ENCODE measurements around the gene GMNN. TPM values are rescaled to one million over a fixed set of nuclear protein-coding genes. Genes with fewer than 3 reads are reported as not detected.
"Not testable (repeated sequence)": the region's sequence is repeated elsewhere in the genome, so short reads cannot be mapped to it uniquely, and the experiment has no call there.

Gene GMNN
- total RNA-seq, 1 experiment from 2014 or later, result 53.1 TPM

DNA sequence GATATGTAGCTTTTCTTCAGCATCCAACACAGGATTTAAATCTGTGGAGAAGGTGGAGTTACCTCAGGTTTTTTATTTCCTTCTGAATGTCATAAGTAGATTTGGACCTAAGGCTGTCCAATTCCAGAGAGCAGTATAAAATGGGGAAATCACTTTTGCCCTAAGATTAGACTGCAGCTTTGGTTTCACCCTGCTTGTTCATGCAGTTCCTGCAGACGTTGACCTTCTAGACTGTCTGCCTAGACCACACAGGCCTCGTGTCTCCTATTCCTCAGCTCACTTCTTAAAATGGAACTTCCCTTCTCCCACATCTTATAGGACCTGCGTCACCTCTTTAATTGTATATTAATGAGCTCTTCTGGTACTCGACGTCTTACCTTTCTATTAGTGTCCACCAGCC is 29.8 kb upstream of the GMNN start:
- Histone ChIP-seq H3K4me3 (ENCODE audit: low read depth in 2 of 2, low read length in 2 of 2) (no peak overlapping the region), H3K9me3 (ENCODE audit: control insufficient read depth, insufficient read depth, low read depth, low read length) (no peaks in the 10 kb centered on the region), H3K4me1 (ENCODE audit: control insufficient read depth, insufficient read depth, low read length) (no peaks in the 10 kb centered on the region), H3K27me3 (ENCODE audit: control insufficient read depth, insufficient read depth, low read length) (no peaks in the 10 kb centered on the region), H3K27ac (ENCODE audit: low read length) (no peak overlapping the region), H3K36me3 (ENCODE audit: control insufficient read depth, insufficient read depth, low read length) (no peaks in the 10 kb centered on the region)
- intact Hi-C loops (cut with micrococcal nuclease; ENCODE audit: unreplicated experiment), result no loop called here
- in situ Hi-C loops (cut with HindIII; ENCODE audit: low pct_unique_long_range_greater_than_20kb, low sequenced_read_pairs), result no loop called here
- DNase-seq (ENCODE audit: low read depth, low spot score) (no peak), ATAC-seq (no peak)
- ChIA-PET POLR2A (interaction anchor here (0.6 kb wide), 1 partner anchor 193 kb away, joined by 5 read pairs; no protein-coding TSS in a partner anchor), CTCF (no interaction called here)
- no TSS peak for BruUV-seq (replicated peaks)
- TF ChIP-seq REST (IDR thresholded peaks at IDR 0.05; ENCODE audit: insufficient read depth in 1 of 2, low read depth in 2 of 2, low read length in 1 of 2) (no peak), TCF7L2 (IDR thresholded peaks at IDR 0.05; ENCODE audit: low read depth, low read length) (no peak), SIN3A (IDR thresholded peaks at IDR 0.05; ENCODE audit: borderline replicate concordance, insufficient read depth, low read depth, low read length) (no peak), POLR2AphosphoS5 (IDR thresholded peaks at IDR 0.05; ENCODE audit: low read depth, low read length) (no peak), CTCF (IDR thresholded peaks at IDR 0.05) (no peak)

- H3K4me3 ChIP-seq (ENCODE audit: low read depth in 2 of 2, low read length in 2 of 2), result no peak overlapping the region
- no peaks in the 10 kb centered on the region for H3K27me3 ChIP-seq (ENCODE audit: control insufficient read depth, insufficient read depth, low read length)
- ChIA-PET CTCF (interaction anchor here (0.6 kb wide), 1 partner anchor 103 kb away, joined by 3 read pairs; the partner anchor contains the start of gene KIAA0319), POLR2A (no interaction called here)
- BruUV-seq (replicated peaks), result no TSS peak
- H3K27ac ChIP-seq (ENCODE audit: low read length), result no peak overlapping the region
- in situ Hi-C loops (cut with HindIII; ENCODE audit: low pct_unique_long_range_greater_than_20kb, low sequenced_read_pairs), result no loop called here
- intact Hi-C loops (cut with micrococcal nuclease; ENCODE audit: unreplicated experiment), result no loop called here
- H3K36me3 ChIP-seq (ENCODE audit: control insufficient read depth, insufficient read depth, low read length), result no peaks in the 10 kb centered on the region
- no peaks in the 10 kb centered on the region for H3K9me3 ChIP-seq (ENCODE audit: control insufficient read depth, insufficient read depth, low read depth, low read length)
- ATAC-seq (no peak), DNase-seq (ENCODE audit: low read depth, low spot score) (no peak)
- TF ChIP-seq TCF7L2 (IDR thresholded peaks at IDR 0.05; ENCODE audit: low read depth, low read length), result no peak
- TF ChIP-seq REST (IDR thresholded peaks at IDR 0.05; ENCODE audit: insufficient read depth in 1 of 2, low read depth in 2 of 2, low read length in 1 of 2), result no peak
- no peak for TF ChIP-seq CTCF (IDR thresholded peaks at IDR 0.05)
- no peak for TF ChIP-seq SIN3A (IDR thresholded peaks at IDR 0.05; ENCODE audit: borderline replicate concordance, insufficient read depth, low read depth, low read length)
- TF ChIP-seq POLR2AphosphoS5 (IDR thresholded peaks at IDR 0.05; ENCODE audit: low read depth, low read length), result no peak
- no peaks in the 10 kb centered on the region for H3K4me1 ChIP-seq (ENCODE audit: control insufficient read depth, insufficient read depth, low read length)
Observed at GRCh38 chr6:24749297-24749696, 25.4 kb upstream of the GMNN start.

GRCh38 chr6:24750878-24751277 is 23.9 kb upstream of the GMNN start:
- H3K36me3 ChIP-seq (ENCODE audit: control insufficient read depth, insufficient read depth, low read length); BruUV-seq (replicated peaks); DNase-seq (ENCODE audit: low read depth, low spot score); POLR2A ChIA-PET; intact Hi-C loops (cut with micrococcal nuclease; ENCODE audit: unreplicated experiment); H3K9me3 ChIP-seq (ENCODE audit: control insufficient read depth, insufficient read depth, low read depth, low read length); CTCF ChIA-PET; H3K4me3 ChIP-seq (ENCODE audit: low read depth in 2 of 2, low read length in 2 of 2); H3K4me1 ChIP-seq (ENCODE audit: control insufficient read depth, insufficient read depth, low read length); in situ Hi-C loops (cut with HindIII; ENCODE audit: low pct_unique_long_range_greater_than_20kb, low sequenced_read_pairs); H3K27me3 ChIP-seq (ENCODE audit: control insufficient read depth, insufficient read depth, low read length); ATAC-seq; H3K27ac ChIP-seq (ENCODE audit: low read length): not testable (repeated sequence)

All from Panc1 (cell line).